NCI-H748 (cell line): Measurements from ENCODE around the gene XRCC5.

ENCODE experiments used
- DNase-seq: peaks from one replicate; lab custom pipeline; 2025; ENCODE audit not compliant: unreplicated experiment; lab: John Stamatoyannopoulos, UW

Gene XRCC5

DNA sequence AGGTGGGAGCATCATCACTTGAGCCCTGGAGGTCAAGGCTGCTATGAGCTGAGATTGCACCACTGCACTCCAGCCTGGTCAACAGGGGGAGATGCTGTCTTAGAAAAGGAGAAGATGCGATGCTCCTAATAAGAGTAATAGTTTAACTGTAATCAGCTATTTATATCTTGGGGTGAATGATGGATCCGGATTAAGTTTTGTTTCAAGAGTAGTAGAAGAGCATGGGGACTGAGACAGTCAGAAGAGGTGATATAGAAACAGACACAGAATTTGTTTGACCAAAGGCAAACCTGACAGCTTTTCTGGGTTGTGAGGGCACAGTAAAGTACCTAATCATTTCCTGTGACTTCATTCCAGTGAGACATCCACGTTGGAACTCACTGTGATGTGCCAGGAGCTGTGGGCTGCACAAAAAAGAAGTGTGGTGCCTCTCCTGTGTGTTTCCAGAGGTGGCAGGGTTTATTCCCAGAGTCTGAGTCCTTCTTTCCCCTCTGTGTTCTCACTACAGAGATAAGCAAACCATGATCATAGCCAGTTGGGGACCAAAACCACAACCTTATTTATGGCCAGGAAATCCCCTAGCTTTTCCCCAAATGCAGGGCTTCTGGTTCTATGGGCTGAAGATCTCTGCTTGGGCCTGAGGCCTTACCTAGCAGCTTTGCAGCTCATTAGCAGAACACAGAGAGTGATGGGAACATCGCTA is 113.7 kb downstream of the XRCC5 start:
- peak; percentile 29 for DNase-seq

DNA sequence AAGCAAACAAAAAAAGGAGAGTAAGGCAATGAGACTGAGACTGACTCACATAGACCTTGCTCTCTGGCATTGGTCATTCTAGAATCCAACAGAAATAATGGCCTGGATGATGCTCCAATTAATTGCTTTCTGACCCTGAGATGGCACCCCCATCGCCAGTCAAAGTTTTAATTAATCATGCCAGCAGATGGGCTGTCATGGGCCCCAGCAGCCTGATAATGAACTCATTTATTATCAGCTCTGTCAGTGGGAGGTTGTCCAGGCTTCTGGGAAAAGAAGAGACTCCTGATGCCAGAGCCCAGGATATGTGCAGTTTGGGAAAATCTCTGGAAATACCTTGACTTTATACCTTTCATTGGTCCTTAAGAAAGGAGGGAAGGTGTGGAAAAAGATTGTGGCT is 115.2 kb downstream of the XRCC5 start:
- no peak for DNase-seq

DNA sequence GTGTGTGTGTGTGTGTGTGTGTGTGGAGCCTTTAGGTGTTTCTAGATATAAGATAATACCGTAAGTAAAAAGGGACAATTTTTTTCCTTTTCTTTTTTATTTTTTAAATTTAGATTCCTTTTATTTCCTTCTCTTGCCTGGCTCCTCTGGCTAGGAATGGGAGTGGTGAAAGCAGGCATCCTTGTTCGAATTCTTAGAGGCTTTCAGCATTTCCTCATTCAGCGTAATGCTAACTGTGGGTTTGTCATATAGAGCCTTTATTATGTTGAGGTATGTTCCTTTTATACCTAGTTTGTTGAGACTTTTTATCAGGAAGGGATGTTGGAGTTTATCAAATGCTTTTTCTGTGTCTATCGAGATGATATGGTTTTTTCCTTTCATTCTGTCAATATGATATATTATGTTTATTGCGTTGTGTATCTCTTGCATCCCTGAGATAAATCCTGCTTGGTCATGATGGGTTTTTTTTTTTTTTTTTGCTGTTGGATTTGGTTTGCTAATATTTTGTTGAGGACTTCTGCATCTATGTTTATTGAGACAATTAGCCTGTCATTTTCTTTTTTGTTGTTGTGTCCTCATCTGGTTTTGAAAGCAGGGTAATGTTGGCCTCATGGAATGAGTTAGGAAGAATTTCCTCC is 120.2 kb downstream of the XRCC5 start:
- DNase-seq = no peak

GRCh38 chr2:216231867-216232266 is 122.7 kb downstream of the XRCC5 start:
- no peak for DNase-seq

DNA sequence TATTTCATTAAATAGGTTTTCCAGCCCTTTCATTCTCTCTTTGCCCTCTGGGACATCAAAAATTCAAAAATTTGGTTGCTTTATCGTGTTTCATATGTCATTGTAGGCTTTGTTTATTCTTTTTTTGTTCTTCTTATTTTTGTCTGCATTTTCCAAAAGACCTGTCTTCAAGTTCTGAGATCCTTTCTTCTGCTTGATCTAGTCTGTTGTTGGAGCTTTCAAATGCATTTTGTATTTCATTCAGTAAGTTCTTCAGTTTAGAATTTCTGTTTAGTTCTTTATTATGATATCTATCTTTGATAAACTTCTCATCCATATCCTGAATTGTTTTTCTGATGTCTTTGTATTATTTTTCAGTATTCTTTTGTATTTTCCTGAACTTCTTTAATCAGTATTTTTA is 123.6 kb downstream of the XRCC5 start:
- no peak for DNase-seq

- DNase-seq = no peak
These were observed 124.3 kb downstream of the XRCC5 start for GRCh38 chr2:216233281-216233995.

DNA sequence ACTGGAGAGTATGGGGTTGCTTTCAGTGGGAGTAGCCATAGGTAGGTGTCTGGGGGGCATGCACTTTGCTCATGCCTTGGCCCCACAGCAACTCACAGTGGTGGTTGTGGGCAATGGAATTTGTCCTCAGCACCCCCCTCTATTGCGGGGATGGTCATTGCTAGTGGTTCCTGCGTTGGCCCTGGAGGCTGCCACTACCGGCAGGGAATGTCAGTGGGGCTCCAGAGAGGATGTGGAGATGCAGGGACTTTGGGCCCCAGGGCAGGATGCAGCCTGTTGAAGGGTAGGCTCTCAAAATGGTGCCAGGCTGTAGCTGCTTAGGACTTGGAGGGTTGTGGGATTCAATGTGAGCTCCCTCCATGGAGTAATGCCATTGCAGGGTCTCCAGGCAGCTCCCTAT is 125.0 kb downstream of the XRCC5 start:
- no peak for DNase-seq

DNA sequence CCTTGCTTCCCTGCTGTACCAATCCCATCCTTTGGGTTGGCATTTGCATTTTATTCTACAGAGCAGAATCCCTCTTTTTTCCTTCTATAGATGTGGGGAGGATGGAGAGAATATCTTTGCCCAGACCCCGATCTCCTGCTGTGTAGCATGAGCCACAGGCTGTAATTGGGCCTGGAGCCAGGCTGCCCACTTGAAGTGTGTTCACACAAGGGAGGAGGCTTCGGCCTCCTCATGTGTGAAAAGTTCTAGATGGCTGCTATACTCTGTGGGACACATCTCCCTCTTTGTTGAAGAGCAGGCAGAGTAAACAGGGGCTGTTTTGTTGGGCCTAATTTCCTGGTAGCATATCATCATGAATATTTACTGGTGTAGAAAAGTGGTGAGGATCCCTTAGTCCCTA is 126.3 kb downstream of the XRCC5 start:
- DNase-seq = peak; percentile 8

- DNase-seq = no peak
These were observed 126.7 kb downstream of the XRCC5 start for GRCh38 chr2:216235896-216236295.

DNA sequence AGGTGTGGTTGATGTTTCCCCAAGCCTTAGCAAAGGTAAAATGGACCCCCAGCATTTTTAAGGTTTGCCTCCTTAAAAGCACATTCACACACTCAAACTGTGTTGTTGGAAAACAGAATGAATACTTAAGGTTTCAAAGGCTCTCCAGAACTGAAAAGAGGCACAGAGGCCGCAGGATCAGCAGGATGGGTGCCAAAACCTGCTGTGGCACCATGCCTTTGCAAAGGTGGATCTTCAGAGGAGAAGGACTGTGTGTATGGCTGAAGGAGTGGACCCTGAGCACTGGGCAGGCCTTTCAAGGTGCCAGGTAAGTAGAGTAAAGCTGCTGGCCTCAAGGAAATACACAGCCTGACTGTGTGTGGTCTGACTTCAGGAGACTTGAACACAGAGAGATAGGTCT is 127.3 kb downstream of the XRCC5 start:
- DNase-seq = no peak

- peak; percentile 47 for DNase-seq
These were observed 133.2 kb downstream of the XRCC5 start for GRCh38 chr2:216242365-216242764.

- no peak for DNase-seq
These were observed 133.9 kb downstream of the XRCC5 start for GRCh38 chr2:216243026-216243425.

- no peak for DNase-seq
These were observed 136.3 kb downstream of the XRCC5 start for GRCh38 chr2:216245391-216245975.

GRCh38 chr2:216246766-216247165 is 137.6 kb downstream of the XRCC5 start:
- DNase-seq = no peak
